ENCODE measurements around the gene KNG1. TPM values are rescaled to one million over a fixed set of nuclear protein-coding genes. Genes with fewer than 3 reads are reported as not detected.

KNG1 gene
- total and polyA plus RNA-seq, 2 of the 8 experiments (the other 6 are each of a cell fraction or from before 2014, with no cell fraction given): 0.05 TPM; not detected in 1

DNA sequence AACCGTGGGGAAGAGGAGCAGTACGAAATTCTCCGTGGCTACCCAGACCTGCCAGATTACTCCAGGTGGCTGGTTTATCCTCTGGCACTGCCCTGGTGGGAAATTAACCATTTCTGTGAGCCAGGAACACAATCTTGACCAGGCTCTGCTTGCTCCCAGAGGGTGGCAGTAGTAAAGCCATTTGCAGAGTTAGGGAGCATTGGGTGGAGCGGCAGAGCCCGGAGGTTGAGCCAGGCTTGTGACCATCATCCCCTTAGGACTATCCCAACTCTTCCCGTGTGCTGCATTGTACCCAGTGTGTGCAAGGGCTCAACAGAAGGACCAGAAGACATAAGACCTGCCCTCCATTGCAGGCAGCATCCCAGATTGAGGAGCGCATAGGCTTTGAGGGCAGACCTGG is 5.3 kb downstream of the KNG1 start:
- Histone ChIP-seq H3K79me1 (ENCODE audit: low read depth, low read length) (no peaks in the 10 kb centered on the region), H3K23ac (ENCODE audit: insufficient read length) (no peak overlapping the region), H3K18ac (ENCODE audit: extremely low read depth, low read length) (peak overlapping the region; percentile 81; the same call in 1 of the 2 replicates), H3K9ac (replicated peaks in 1 of 4; ENCODE audit: extremely low read depth in 1 of 4, low read depth in 3 of 4, low read length in 3 of 4) (no peak overlapping the region), H3K4ac (replicated peaks; ENCODE audit: insufficient read length, low read depth, low read length) (no peak overlapping the region), H4K20me1 (replicated peaks in 1 of 2; ENCODE audit: control insufficient read depth in 1 of 2, insufficient read depth in 2 of 2, low read length in 2 of 2) (no peaks in the 10 kb centered on the region), H4K8ac (ENCODE audit: extremely low read depth, insufficient read depth, low read length) (no peak overlapping the region), H2BK120ac (replicated peaks; ENCODE audit: low read depth, low read length) (peak overlapping the region; percentile 80), H3K23me2 (ENCODE audit: low read depth, low read length) (peaks cover 2% of the 10 kb centered on the region; the same call in 1 of the 2 replicates), H3K4me2 (ENCODE audit: insufficient read depth in 1 of 2, low read depth in 2 of 2, low read length in 2 of 2) (no peak overlapping the region), H2BK5ac (ENCODE audit: low read depth, low read length) (peak overlapping the region; percentile 60; the same call in 1 of the 2 replicates), H4K91ac (replicated peaks; ENCODE audit: insufficient read length, low read length) (no peak overlapping the region), H3K36me3 (ENCODE audit: control insufficient read depth in 2 of 4, insufficient read depth in 4 of 4, low read length in 3 of 4) (no peaks in the 10 kb centered on the region), H3K9me3 (ENCODE audit: insufficient read depth in 2 of 2, low read depth in 1 of 2, low read length in 1 of 2) (no peaks in the 10 kb centered on the region), H3K79me2 (ENCODE audit: control insufficient read depth in 1 of 2, insufficient read depth in 2 of 2, low read length in 2 of 2) (no peaks in the 10 kb centered on the region), H3K14ac (ENCODE audit: insufficient read length) (no peak overlapping the region), H3K56ac (replicated peaks; ENCODE audit: insufficient read length, low read depth, low read length) (no peak overlapping the region), H2AFZ (ENCODE audit: low read length) (peak overlapping the region; percentile 99), H2BK20ac (ENCODE audit: low read length) (peak overlapping the region; percentile 94; the same call in 1 of the 2 replicates), H3K27me3 (replicated peaks in 1 of 4; ENCODE audit: control insufficient read depth in 3 of 4, extremely low read depth in 1 of 4, insufficient read depth in 3 of 4, low read length in 3 of 4) (no peaks in the 10 kb centered on the region), H2BK15ac (ENCODE audit: low read length) (peak overlapping the region; percentile 99; the same call in 1 of the 2 replicates), H3K4me3 (ENCODE audit: extremely low read depth in 1 of 4, insufficient read depth in 2 of 4, low read depth in 3 of 4, low read length in 4 of 4) (no peak overlapping the region), H2BK12ac (ENCODE audit: low read depth, low read length) (peak overlapping the region; percentile 77; the same call in 1 of the 2 replicates), H4K5ac (ENCODE audit: insufficient read length, low read depth, low read length) (no peak overlapping the region), H3K27ac (ENCODE audit: low read depth, low read length) (no peak overlapping the region), H3K4me1 (replicated peaks in 1 of 4; ENCODE audit: control insufficient read depth in 3 of 4, insufficient read depth in 4 of 4, low read length in 3 of 4) (no peaks in the 10 kb centered on the region; a peak in 2 of 7 replicates), H2AK5ac (ENCODE audit: low read depth, low read length) (no peak overlapping the region)
- CTCF ChIA-PET (ENCODE audit: partially characterized antibody): interaction anchor here (0.6 to 2.5 kb wide), 11 partner anchors 13 to 107 kb away, joined by 3 to 17 read pairs (median 5); no protein-coding TSS in a partner anchor
- WGBS, 2 experiments (ENCODE audit: extremely low coverage in 1 of 2, insufficient coverage in 1 of 2, insufficient read length in 1 of 2, insufficient replicate concordance in 2 of 2, low coverage in 1 of 2, low lambda C conversion rate in 2 of 2, missing lambda C conversion rate in 1 of 2): 76% methylated on average over 7 of the region's 7 CpGs; no CpG with 5 or more reads in 1 of the 2 experiments
- peak; percentile 63 for FAIRE-seq
- no peak for TF ChIP-seq RXRA (IDR thresholded peaks at IDR 0.05; ENCODE audit: insufficient read depth, low read depth, low read length)
- TF ChIP-seq, protein P1, sequence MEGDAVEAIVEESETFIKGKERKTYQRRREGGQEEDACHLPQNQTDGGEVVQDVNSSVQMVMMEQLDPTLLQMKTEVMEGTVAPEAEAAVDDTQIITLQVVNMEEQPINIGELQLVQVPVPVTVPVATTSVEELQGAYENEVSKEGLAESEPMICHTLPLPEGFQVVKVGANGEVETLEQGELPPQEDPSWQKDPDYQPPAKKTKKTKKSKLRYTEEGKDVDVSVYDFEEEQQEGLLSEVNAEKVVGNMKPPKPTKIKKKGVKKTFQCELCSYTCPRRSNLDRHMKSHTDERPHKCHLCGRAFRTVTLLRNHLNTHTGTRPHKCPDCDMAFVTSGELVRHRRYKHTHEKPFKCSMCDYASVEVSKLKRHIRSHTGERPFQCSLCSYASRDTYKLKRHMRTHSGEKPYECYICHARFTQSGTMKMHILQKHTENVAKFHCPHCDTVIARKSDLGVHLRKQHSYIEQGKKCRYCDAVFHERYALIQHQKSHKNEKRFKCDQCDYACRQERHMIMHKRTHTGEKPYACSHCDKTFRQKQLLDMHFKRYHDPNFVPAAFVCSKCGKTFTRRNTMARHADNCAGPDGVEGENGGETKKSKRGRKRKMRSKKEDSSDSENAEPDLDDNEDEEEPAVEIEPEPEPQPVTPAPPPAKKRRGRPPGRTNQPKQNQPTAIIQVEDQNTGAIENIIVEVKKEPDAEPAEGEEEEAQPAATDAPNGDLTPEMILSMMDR (IDR thresholded peaks at IDR 0.05; ENCODE audit: control extremely low read depth in 1 of 3, insufficient read depth in 1 of 3, low read depth in 1 of 3, low read length in 3 of 3): peak in 2 of 3 experiments; percentile 55 to 60; a peak in 3 of 4 replicates
- TF ChIP-seq NRF1 (IDR thresholded peaks at IDR 0.05; ENCODE audit: low read depth, low read length): no peak
- peak; percentile 43 to 68 for TF ChIP-seq RAD21 (IDR thresholded peaks at IDR 0.05 in 1 of 2, conservative IDR thresholded peaks at IDR 0.05 in 1 of 2; ENCODE audit: low read depth in 2 of 2, low read length in 2 of 2)
- no peak for TF ChIP-seq POLR2AphosphoS5 (IDR thresholded peaks at IDR 0.05; ENCODE audit: low read depth, low read length)
- TF ChIP-seq, protein P2, sequence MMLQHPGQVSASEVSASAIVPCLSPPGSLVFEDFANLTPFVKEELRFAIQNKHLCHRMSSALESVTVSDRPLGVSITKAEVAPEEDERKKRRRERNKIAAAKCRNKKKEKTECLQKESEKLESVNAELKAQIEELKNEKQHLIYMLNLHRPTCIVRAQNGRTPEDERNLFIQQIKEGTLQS (IDR thresholded peaks at IDR 0.05; ENCODE audit: insufficient read depth, low read depth, low read length): no peak
- TF ChIP-seq SAP30 (IDR thresholded peaks at IDR 0.05; ENCODE audit: insufficient read depth, insufficient replicate concordance, low read length): no peak
- POLR2A ChIA-PET (ENCODE audit: partially characterized antibody): interaction anchor here (0.8 to 1.6 kb wide), 2 partner anchors 61 to 84 kb away, joined by 3 to 9 read pairs; partner anchors contain the start of gene EIF4A2
- peak; percentile 17 to 59 for DNase-seq (ENCODE audit: low read depth in 1 of 2, low spot score in 2 of 2)

All from H1 (cell line).